OCI-LY7 (cell line): ENCODE measurements around the gene PCSK7. TPM values are rescaled to one million over a fixed set of nuclear protein-coding genes. Genes with fewer than 3 reads are reported as not detected.
"Not testable (repeated sequence)": the region's sequence is repeated elsewhere in the genome, so short reads cannot be mapped to it uniquely, and the experiment has no call there.

Experiments used
- BruUV-seq: library from RNA; stranded (reverse); fragments of 400-500 nt; replicated peaks from 2 replicates; lab custom pipeline; 2021; lab: Mats Ljungman, UMichigan
- CTCF ChIA-PET: fragments of 300-600 bp; sonication (Branson Sonifier 250); formaldehyde crosslinking; loops from one replicate; lab custom pipeline; 2022; ENCODE audit warnings: antibody characterized with exemption; ENCODE audit not compliant: unreplicated experiment; lab: Charles Lee
- POLR2A ChIA-PET: fragments of 300-600 bp; sonication (Branson Sonifier 250); formaldehyde crosslinking; loops from one replicate; lab custom pipeline; 2022; ENCODE audit warnings: antibody characterized with exemption; lab: Charles Lee
- DNase-seq: peaks from one replicate; pipeline ENCODE4 v3.0.0-alpha.2; 2015; ENCODE audit warnings: low spot score
- H2AFZ ChIP-seq: fragments of 200-600 bp; sonication (generic), shearing (Covaris generic); 2 replicates; pipeline ENCODE4 v1.6.1; 2014; ENCODE audit warnings: mild to moderate bottlenecking, antibody characterized with exemption, low read length, moderate library complexity
- H3K27ac ChIP-seq: fragments of 200-600 bp; sonication (generic); 2 replicates; pipeline ENCODE4 v1.5.1; 2014; ENCODE audit warnings: mixed run types, low read depth, mild to moderate bottlenecking, moderate library complexity, low read length, inconsistent platforms; ENCODE audit not compliant: poor library complexity, severe bottlenecking
- H3K36me3 ChIP-seq: fragments of 200-600 bp; sonication (generic); 2 replicates; pipeline ENCODE4 v1.6.1; 2014; ENCODE audit warnings: mild to moderate bottlenecking, antibody characterized with exemption, low read length, moderate library complexity, mixed read lengths; ENCODE audit not compliant: insufficient read depth
- H3K4me1 ChIP-seq: fragments of 200-600 bp; sonication (generic); 2 replicates; pipeline ENCODE4 v1.5.1; 2014; ENCODE audit warnings: mild to moderate bottlenecking, low read length; ENCODE audit not compliant: insufficient read depth, poor library complexity, severe bottlenecking
- H3K4me2 ChIP-seq: fragments of 200-600 bp; sonication (generic); 2 replicates; pipeline ENCODE4 v1.6.1; 2014; ENCODE audit warnings: mild to moderate bottlenecking, low read length
- H3K4me3 ChIP-seq: fragments of 200-600 bp; sonication (generic); 2 replicates; pipeline ENCODE4 v1.5.1; 2014; ENCODE audit warnings: mild to moderate bottlenecking, low read depth, low read length; ENCODE audit not compliant: poor library complexity, severe bottlenecking
- H3K79me2 ChIP-seq: fragments of 200-600 bp; sonication (generic); 2 replicates; pipeline ENCODE4 v1.6.1; 2016; ENCODE audit warnings: low read depth, mild to moderate bottlenecking, low read length, moderate library complexity, mixed read lengths; ENCODE audit not compliant: insufficient read depth
- H3K9me2 ChIP-seq: fragments of 200-600 bp; sonication (generic); 2 replicates; pipeline ENCODE4 v1.6.1; 2016; ENCODE audit warnings: mild to moderate bottlenecking, low read length, mixed read lengths; ENCODE audit not compliant: insufficient read depth
- H3K9me3 ChIP-seq: fragments of 200-600 bp; sonication (generic); 2 replicates; pipeline ENCODE4 v1.6.1; 2014; ENCODE audit warnings: mild to moderate bottlenecking, mixed run types, low read length, mixed read lengths
- H4K20me1 ChIP-seq: fragments of 200-600 bp; sonication (generic); 2 replicates; pipeline ENCODE4 v1.6.1; 2014; ENCODE audit warnings: mild to moderate bottlenecking, antibody characterized with exemption, low read length, moderate library complexity, mixed read lengths; ENCODE audit not compliant: insufficient read depth
- EZH2phosphoT487 ChIP-seq: fragments of 200-600 bp; sonication (generic); IDR thresholded peaks from 2 replicates; pipeline ENCODE4 v1.6.1; 2018; ENCODE audit warnings: low read depth, borderline replicate concordance, mild to moderate bottlenecking, mixed run types, antibody characterized with exemption, low read length, moderate library complexity, mixed read lengths
- intact Hi-C: fragments of 100-400 bp; cut with micrococcal nuclease; formaldehyde crosslinking; loops from one replicate; pipeline ENCODE4 v1.10.0; 2022; ENCODE audit not compliant: unreplicated experiment
- total RNA-seq, 2 experiments: library from RNA; depleted of rRNA in 1 of 2; stranded (reverse); fragments of >200 nt in 1 of 2; shearing (Covaris generic) in 1 of 2; gene quantifications; 2 replicates each; pipeline ENCODE4 v1.2.3, GENCODE V29; 2014 to 2022
- TF ChIP-seq, protein P1 (sequence below): fragments of 200-600 bp; sonication (generic); conservative IDR thresholded peaks from 2 replicates; pipeline ENCODE4 v1.5.1; 2014; ENCODE audit warnings: mild to moderate bottlenecking, antibody characterized with exemption, low read length, moderate library complexity, mixed read lengths

Gene PCSK7
- total RNA-seq, 2 experiments from 2014 or later: 44.1 to 91.2 TPM

DNA sequence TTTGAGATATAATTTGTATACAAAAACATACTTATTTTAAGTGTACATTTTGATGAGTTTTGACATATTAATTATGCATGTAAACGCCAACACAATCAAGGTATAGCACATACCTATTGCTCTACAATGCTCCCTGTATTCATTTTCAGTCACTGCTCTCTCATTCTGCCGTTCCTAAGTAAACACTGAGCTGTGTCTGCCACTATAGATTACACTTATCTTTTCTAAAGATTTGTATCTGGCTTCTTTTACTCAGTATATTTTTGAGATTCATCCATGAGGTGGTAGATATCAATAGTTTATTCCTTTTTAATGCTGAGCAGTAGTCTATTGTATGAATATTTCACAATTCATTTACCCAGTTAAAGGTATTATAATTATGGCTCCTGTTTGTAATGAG is 33.9 kb upstream of the PCSK7 start:
- Histone ChIP-seq H2AFZ (no peak overlapping the region), H3K4me2 (no peak overlapping the region), H3K79me2 (no peaks in the 10 kb centered on the region), H4K20me1 (no peaks in the 10 kb centered on the region), H3K27ac (no peak overlapping the region), H3K4me1 (no peaks in the 10 kb centered on the region), H3K9me3 (no peaks in the 10 kb centered on the region), H3K4me3 (no peak overlapping the region), H3K9me2 (no peaks in the 10 kb centered on the region), H3K36me3 (peaks cover 40% of the 10 kb centered on the region)
- BruUV-seq: no TSS peak
- DNase-seq: no peak
- ChIA-PET POLR2A (no interaction called here), CTCF (no interaction called here)
- no peak for TF ChIP-seq EZH2phosphoT487
- TF ChIP-seq, protein P1, sequence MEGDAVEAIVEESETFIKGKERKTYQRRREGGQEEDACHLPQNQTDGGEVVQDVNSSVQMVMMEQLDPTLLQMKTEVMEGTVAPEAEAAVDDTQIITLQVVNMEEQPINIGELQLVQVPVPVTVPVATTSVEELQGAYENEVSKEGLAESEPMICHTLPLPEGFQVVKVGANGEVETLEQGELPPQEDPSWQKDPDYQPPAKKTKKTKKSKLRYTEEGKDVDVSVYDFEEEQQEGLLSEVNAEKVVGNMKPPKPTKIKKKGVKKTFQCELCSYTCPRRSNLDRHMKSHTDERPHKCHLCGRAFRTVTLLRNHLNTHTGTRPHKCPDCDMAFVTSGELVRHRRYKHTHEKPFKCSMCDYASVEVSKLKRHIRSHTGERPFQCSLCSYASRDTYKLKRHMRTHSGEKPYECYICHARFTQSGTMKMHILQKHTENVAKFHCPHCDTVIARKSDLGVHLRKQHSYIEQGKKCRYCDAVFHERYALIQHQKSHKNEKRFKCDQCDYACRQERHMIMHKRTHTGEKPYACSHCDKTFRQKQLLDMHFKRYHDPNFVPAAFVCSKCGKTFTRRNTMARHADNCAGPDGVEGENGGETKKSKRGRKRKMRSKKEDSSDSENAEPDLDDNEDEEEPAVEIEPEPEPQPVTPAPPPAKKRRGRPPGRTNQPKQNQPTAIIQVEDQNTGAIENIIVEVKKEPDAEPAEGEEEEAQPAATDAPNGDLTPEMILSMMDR: no peak
- intact Hi-C loops: no loop called here

DNA sequence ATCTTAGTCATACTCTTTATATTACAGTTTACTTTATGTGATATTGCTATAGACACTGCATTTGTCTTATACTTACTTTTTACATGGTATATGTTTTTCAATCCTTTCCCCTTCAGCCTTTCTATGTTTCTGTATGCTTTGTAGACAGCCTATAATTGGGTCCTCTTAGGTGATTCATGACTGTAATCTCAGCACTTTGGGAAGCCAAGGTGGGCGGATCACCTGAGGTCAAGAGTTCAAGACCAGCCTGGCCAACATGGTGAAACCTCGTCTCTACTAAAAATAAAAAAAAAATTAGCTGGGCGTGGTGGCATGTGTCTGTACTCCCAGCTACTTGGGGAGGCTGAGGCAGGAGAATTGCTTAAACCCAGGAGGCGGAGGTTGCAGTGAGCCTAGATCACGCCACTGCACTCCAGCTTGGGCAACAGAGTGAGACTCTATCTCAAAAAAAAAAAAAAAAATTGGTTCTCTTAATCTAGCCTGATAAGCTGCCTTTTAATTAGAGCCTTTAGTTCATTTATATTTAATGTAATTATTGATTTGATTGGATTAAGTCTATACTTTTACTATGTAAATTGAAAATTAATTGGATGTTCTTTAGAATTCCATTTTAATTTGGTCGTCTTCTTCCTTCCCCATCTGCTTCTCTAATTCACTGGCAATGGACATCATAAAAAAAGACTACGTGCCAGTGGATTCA is 32.9 kb upstream of the PCSK7 start:
- BruUV-seq, H3K79me2 ChIP-seq, CTCF ChIA-PET, POLR2A ChIA-PET, H2AFZ ChIP-seq, H3K4me3 ChIP-seq, DNase-seq, intact Hi-C loops, H3K4me2 ChIP-seq, H3K9me3 ChIP-seq, H4K20me1 ChIP-seq, H3K27ac ChIP-seq, H3K9me2 ChIP-seq, H3K4me1 ChIP-seq: not testable (repeated sequence)
- peaks cover 44% of the 10 kb centered on the region for H3K36me3 ChIP-seq

DNA sequence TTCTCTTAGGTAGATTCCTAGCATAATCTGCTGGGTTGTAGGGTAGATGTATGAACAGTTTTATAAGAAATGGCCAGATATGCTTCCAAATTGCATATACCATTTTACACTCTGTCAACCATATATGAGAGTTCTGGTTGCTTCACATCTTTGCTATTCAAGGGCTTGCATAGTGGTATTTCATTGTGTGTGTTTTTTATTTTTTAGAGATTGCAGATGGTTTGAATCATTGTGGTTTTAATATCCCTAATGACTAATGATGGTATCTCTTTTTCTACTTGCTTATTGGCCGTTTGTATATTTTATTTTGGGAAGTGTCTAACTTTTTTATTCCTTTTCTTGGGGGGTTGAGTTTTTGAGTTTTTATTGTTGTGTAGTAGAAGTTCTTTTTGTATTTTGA is 27.5 kb upstream of the PCSK7 start:
- Histone ChIP-seq H3K27ac (no peak overlapping the region), H4K20me1 (no peaks in the 10 kb centered on the region), H2AFZ (no peak overlapping the region), H3K9me2 (no peaks in the 10 kb centered on the region), H3K9me3 (no peaks in the 10 kb centered on the region), H3K4me3 (no peak overlapping the region), H3K4me2 (no peak overlapping the region), H3K79me2 (no peaks in the 10 kb centered on the region), H3K36me3 (peaks cover 32% of the 10 kb centered on the region), H3K4me1 (no peaks in the 10 kb centered on the region)
- intact Hi-C loops: no loop called here
- CTCF ChIA-PET: no interaction called here
- TF ChIP-seq, protein P1: no peak
- no peak for TF ChIP-seq EZH2phosphoT487
- POLR2A ChIA-PET: interaction anchor here (0.6 kb wide), 1 partner anchor 462 kb away, joined by 4 read pairs; no protein-coding TSS in a partner anchor
- BruUV-seq: no TSS peak
- no peak for DNase-seq
